HG02973 (cell line): Measurements from ENCODE around the gene SRP68.
"Not testable (repeated sequence)": the region's sequence is repeated elsewhere in the genome, so short reads cannot be mapped to it uniquely, and the experiment has no call there.

Experiments used
- ATAC-seq: cut with Tn5 transposase; IDR thresholded peaks from one replicate; pipeline ENCODE4 v1.9.1; 2021; ENCODE audit warnings: moderate library complexity; ENCODE audit not compliant: unreplicated experiment

Gene SRP68

GRCh38 chr17:76048025-76048605 is 24.2 kb downstream of the SRP68 start:
- no peak for ATAC-seq

DNA sequence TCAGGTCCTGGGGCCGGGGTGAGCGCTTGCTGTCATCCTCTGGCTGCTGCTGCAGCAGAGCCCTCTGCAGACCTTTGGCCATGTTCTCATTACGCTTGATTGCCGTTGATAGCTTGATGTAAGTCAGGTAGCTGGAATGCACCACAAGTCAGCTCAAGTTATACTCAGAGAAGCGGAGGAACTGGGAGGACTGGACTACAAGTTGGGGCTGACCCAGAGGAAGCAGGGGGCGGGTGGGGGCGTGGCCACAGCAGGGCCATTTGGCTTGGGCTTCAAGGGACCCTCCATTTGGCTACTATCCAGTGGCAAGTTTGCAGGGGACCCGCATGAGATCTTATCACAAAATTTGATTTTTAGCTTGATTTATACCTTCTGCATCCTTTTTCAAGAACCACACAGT is 26.3 kb downstream of the SRP68 start:
- no peak for ATAC-seq

GRCh38 chr17:76044475-76045007 is 27.8 kb downstream of the SRP68 start:
- ATAC-seq, result not testable (repeated sequence)

GRCh38 chr17:76042868-76043267 is 29.4 kb downstream of the SRP68 start:
- ATAC-seq, result not testable (repeated sequence)

- ATAC-seq, result no peak
Observed at GRCh38 chr17:76040376-76040775, 31.9 kb downstream of the SRP68 start.

- ATAC-seq, result no peak
Observed at GRCh38 chr17:76039121-76039520, 33.2 kb downstream of the SRP68 start.

- ATAC-seq, result no peak
Observed at GRCh38 chr17:76038050-76038449, 34.3 kb downstream of the SRP68 start.

GRCh38 chr17:76036497-76037261 is 35.6 kb downstream of the SRP68 start:
- no peak for ATAC-seq

GRCh38 chr17:76034428-76035350 is 37.6 kb downstream of the SRP68 start:
- ATAC-seq, result no peak

- no peak for ATAC-seq
Observed at GRCh38 chr17:76033139-76033538, 39.2 kb downstream of the SRP68 start.

DNA sequence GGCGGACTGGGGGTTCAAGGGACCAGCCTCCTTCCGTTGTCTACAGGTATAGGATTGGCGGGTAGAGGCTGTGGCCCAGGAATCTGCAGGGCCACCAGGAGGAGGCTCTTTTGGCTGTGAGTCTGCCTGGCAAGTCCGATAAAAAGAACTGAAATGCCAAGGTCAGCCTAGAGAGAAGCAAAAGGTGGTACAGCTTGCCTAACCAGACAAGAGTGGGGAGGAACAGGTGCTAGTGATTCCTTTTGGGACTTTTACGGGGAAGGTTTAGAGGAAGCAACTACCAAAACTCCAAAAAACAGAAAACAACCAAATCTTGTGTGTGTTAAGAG is 39.6 kb downstream of the SRP68 start:
- no peak for ATAC-seq

DNA sequence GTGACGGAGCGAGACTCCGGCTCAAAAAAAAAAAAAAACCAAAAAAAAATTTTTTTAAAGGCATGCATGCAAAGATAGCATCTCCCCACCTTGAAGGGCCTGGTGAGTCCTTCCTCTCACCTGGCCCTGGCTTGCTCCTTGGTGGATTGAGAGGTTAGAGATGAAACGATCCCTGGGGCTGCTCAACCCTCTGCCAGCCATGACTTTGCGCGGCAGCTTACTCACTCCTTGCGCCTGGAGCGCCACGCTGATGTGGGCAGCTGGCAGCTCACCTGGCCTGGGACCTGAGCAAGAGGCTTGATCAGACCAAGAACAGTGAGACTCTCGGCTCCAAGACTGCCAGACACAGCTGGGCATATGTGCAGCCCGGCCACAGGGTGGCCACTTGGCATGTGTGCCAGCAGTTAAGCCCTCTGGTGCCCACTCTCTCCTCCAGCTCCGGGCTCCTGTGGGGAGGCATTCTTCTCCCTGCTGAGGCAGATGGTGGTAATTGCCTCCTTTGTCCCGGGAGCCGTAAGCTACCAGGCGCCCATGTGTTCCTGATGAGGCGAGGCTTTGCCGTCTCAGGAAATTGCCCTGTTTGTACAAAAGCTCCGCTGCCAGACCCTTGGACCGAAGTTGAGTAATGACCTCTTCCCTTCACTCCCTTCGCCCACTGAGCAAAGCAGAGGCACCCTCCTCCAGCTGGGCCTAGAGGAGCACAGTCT is 40.1 kb downstream of the SRP68 start:
- ATAC-seq, result no peak

GRCh38 chr17:76027159-76027839 is 45.0 kb downstream of the SRP68 start, which contains the start of gene EVPL:
TSS of gene EVPL (minus strand) at chr17:76027306. CDS start at chr17:76027198, 108 bp downstream.
- ATAC-seq, result no peak

DNA sequence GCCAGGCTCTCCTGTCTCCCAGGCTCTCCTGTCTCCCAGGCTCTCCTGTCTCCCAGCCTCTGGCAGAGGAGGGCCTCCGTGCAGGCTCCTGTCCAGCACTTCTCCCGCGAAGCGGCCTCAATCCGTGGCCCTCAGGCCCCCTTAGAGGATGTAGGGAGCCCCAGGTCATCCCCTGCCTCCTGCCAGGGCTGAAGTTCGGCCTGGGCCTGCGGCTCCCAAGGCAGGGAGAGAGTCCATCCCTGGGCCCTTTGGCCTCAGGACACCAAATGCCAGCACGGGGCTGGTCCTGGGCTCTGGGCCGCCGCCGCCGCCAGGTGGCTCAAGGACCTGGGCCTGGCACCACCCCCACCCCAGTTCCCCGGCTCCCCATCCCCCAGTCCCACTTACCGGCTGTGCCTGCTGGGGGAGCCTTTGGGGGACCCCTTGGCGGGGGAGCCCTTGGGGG is 45.6 kb downstream of the SRP68 start:
- ATAC-seq, result no peak

DNA sequence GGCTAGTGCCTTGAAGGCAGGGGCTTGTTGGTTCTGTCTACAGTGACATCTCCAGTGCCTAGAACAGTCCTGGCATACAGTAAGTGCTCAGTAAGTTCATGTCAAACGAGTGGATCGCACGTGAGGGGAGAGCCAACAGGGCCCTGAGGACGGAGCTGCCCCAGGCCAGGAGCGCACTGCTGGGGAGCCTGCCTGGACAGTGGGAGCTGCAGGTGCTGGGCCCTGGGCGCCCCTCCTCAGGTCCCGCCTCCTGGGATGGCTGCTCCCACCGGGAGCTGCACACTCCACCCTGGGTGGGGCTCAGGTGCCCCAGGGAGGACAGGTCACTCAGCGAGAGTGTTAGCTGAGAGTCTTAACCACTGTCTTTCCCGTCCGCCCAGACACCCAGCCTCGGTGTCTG is 47.0 kb downstream of the SRP68 start:
- no peak for ATAC-seq

GRCh38 chr17:76024353-76024752 is 48.0 kb downstream of the SRP68 start:
- no peak for ATAC-seq

GRCh38 chr17:76023900-76024237 is 48.4 kb downstream of the SRP68 start:
- no peak for ATAC-seq

DNA sequence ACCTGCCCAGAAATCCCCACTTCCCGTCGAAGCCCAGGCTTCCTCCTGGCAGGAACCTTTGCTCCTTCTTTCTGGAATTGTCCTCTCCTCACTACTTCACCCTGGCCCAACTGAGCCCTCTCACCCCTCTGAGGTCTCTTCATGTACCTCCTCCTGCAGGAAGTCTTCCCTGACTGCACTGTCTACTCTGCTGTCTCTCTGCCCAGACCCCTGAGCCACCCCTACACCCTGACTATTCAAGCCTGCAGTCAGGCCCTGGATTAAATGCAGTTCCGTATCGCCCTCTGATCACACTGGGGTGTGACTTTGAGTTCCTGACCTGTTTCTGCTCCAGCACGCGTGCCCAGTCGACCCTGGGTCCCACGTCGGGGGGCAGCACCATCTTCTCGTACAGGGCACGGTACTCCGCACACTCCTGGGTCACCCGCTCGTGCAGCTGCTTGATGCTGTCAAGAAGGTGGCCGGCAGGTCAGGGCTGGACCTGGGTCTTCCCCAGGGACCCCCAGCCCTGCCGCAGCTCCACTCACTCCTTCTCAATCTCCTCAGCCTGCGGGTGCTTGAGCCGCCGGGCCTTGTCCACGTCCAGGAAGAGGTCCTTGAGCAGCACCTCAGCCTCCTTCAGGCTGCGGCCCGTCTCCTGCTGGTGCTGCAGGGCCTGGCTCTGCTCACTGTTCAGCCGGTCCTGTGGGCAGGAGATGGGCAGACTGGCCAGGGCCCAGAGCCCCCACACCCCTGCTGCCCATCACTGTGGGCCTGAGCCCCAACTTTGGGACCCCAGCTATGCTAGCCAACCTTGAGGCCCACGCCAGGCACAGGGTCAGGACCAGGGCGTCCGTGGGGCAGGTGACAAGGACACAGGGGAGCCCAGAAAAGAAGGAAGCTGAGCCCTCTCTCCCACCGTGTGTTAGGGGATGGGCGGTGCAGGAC is 49.1 kb downstream of the SRP68 start:
- no peak for ATAC-seq

- ATAC-seq, result no peak
Observed at GRCh38 chr17:76022285-76022684, 50.0 kb downstream of the SRP68 start.
